Stimulated activated naive CD8-positive, alpha-beta T cell treated with anti-CD3 and anti-CD28 coated beads, Interleukin-15, Interleukin-2, amounts not matched to agents 100 ng/mL and 50 ng/mL, for 24 hours (primary cell): ENCODE data around the gene UPK1B.
"Not testable (repeated sequence)": the region's sequence is repeated elsewhere in the genome, so short reads cannot be mapped to it uniquely, and the experiment has no call there.

Experiments used
- H3K27ac Mint-ChIP-seq: one replicate; pipeline ENCODE4 v1.8.0; 2021; ENCODE audit warnings: mild to moderate bottlenecking, mixed read lengths
- H3K27me3 Mint-ChIP-seq: one replicate; pipeline ENCODE4 v1.8.0; 2021; ENCODE audit warnings: mixed read lengths
- H3K36me3 Mint-ChIP-seq: one replicate; pipeline ENCODE4 v1.8.0; 2021; ENCODE audit warnings: low read depth, mixed read lengths
- H3K4me1 Mint-ChIP-seq: one replicate; pipeline ENCODE4 v1.8.0; 2021; ENCODE audit warnings: low read depth, mixed read lengths
- H3K4me3 Mint-ChIP-seq: one replicate; pipeline ENCODE4 v1.8.0; 2021; ENCODE audit warnings: mild to moderate bottlenecking, mixed read lengths
- H3K9me3 Mint-ChIP-seq: one replicate; pipeline ENCODE4 v1.8.0; 2021; ENCODE audit warnings: mixed read lengths

UPK1B gene

DNA sequence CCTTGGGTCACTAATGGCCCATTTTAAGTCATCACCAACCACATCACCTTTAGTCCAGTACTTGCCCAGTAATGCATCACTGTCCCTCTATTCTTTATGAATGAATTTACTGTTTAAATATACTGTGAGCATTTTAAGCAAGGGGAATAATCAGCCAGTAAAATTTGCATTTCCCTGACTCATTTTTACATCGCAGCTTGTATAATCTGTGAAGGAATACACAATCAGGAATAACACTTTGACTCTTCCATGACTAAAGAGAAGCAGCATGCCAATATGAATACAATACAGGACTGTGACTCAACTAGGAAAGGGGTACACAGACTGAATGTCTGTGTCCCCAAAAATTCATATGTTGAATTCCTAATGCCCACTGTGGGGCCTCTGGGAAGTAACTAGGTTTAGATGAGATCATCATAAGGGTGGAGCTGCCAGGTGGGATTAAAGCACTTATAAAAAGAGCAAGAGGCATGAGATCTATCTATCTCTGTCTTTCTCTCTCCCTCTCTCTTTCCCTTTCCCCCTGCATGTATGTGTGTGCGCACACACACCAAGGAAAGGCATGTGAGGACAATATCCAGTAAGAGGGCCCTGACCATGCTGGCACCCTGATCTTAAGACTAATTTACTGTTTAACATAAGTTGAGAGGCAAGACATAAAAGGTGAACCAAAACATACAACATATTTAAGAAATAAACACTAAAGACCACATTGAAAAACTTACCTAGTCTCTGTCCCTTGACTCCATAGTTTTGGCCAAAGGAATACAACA lies 55.2 kb downstream of the UPK1B start:
- no peaks in the 10 kb centered on the region for H3K9me3 Mint-ChIP-seq
- H3K4me1 Mint-ChIP-seq, result peaks cover 5% of the 10 kb centered on the region
- H3K4me3 Mint-ChIP-seq, result no peak overlapping the region
- H3K36me3 Mint-ChIP-seq, result peaks cover 63% of the 10 kb centered on the region
- H3K27me3 Mint-ChIP-seq, result no peaks in the 10 kb centered on the region
- H3K27ac Mint-ChIP-seq, result no peak overlapping the region

DNA sequence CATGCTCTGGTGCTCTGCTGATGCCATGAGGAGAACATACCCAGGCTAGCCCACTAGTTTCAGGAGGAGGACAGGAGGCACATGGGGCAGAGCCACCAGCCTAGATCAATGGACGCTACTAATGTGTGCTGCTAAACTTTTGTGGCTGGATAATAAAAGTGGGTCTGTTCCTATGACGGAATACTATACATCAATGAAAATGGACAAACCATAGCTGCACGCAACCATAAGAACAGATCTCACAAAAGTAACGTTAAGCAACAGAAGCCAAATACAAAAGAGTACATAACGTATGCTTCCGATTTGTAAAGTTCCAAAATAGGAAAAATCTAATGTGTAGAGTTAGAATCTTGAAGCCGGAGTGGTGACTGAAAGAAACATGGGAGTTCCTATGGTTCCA lies 55.8 kb downstream of the UPK1B start:
- Mint-ChIP-seq H3K27me3 (no peaks in the 10 kb centered on the region), H3K4me1 (peaks cover 5% of the 10 kb centered on the region), H3K9me3 (no peaks in the 10 kb centered on the region), H3K27ac (no peak overlapping the region), H3K4me3 (no peak overlapping the region), H3K36me3 (peaks cover 57% of the 10 kb centered on the region)

DNA sequence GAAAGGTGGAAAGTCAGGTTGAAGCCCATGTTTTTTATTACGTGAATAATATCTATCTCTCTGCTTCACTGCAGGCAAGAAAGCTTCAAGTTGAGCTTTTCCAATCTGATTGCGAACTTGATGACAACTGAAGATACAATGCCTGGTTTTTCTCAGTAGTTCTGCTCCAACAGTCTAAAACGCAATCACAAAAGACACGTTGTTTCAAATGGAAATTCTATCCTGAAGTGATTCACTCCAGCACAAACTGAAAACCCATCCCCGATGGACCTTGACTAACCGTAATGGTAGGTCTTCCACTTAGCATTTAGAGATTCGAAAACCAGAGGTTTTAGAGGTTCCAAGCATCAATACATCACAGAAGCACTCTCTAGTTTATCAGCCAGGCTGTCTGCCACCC lies 56.7 kb downstream of the UPK1B start:
- Mint-ChIP-seq H3K27ac (no peak overlapping the region), H3K9me3 (no peaks in the 10 kb centered on the region), H3K4me1 (peaks cover 12% of the 10 kb centered on the region), H3K27me3 (no peaks in the 10 kb centered on the region), H3K36me3 (peaks cover 61% of the 10 kb centered on the region), H3K4me3 (no peak overlapping the region)

DNA sequence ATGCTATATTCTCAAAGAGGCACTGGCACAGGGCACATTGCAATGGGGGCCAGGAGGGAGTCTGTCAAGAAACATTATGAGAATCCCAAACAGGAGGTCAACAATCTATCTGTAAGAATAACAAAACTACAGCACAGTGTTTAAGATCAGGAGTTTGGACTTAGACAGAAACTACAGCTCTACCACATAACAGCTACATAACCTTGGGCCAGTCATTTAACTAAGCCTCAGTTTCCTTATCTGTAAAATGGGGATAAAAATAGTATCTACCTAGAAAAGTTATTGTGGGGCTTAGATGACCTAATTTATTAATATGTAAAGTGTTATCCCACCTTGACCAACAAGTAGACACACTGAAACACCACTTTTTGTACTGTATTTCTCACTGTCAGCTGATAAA lies 57.3 kb downstream of the UPK1B start:
- Mint-ChIP-seq H3K4me3 (no peak overlapping the region), H3K4me1 (peaks cover 18% of the 10 kb centered on the region), H3K27ac (no peak overlapping the region), H3K36me3 (peaks cover 68% of the 10 kb centered on the region), H3K27me3 (no peaks in the 10 kb centered on the region), H3K9me3 (no peaks in the 10 kb centered on the region)

DNA sequence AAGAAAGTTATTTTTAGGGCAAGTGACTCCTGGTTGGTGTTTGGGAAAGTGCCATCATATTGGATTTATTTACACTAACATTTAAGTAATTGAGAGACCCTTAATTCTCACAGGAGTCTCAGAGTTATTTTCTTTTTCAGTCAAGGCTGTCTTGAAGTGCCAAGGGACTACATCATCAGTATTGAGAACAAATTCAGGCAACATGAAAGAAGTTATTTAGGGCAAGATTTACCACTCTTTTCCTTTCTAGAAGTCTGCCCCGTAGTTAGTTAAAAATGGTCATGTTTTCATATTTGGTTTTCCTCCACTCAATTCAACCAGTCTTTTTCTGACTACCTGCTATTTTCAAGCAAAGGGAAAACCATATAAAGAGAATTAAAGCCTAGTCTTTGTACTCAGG lies 61.2 kb downstream of the UPK1B start:
- Mint-ChIP-seq H3K36me3 (peaks cover 48% of the 10 kb centered on the region), H3K4me3 (peak overlapping the region; percentile 11), H3K4me1 (peaks cover 55% of the 10 kb centered on the region), H3K27ac (peak overlapping the region; percentile 53), H3K9me3 (no peaks in the 10 kb centered on the region), H3K27me3 (no peaks in the 10 kb centered on the region)

DNA sequence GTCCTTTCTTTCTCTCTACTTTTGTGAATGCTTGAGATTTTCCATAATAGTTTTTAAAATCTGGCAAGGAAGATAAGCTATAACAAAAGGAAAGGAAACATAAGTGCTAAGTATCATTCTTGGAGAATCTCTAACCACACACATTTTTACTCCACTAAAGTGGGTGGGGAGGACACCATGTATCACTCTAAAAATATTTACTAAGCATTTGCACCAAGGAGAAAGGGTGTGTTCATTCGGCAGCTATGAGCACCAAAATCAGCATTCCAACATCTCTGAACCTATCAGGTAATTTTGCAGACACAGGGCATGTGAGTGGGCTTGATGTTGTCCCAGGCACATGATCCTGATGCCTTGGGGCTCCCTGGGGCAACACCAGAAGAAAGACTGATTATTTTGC lies 61.8 kb downstream of the UPK1B start:
- H3K27ac Mint-ChIP-seq, result peak overlapping the region; percentile 53
- H3K36me3 Mint-ChIP-seq, result peaks cover 43% of the 10 kb centered on the region
- H3K4me3 Mint-ChIP-seq, result no peak overlapping the region
- H3K27me3 Mint-ChIP-seq, result no peaks in the 10 kb centered on the region
- no peaks in the 10 kb centered on the region for H3K9me3 Mint-ChIP-seq
- peaks cover 60% of the 10 kb centered on the region for H3K4me1 Mint-ChIP-seq

DNA sequence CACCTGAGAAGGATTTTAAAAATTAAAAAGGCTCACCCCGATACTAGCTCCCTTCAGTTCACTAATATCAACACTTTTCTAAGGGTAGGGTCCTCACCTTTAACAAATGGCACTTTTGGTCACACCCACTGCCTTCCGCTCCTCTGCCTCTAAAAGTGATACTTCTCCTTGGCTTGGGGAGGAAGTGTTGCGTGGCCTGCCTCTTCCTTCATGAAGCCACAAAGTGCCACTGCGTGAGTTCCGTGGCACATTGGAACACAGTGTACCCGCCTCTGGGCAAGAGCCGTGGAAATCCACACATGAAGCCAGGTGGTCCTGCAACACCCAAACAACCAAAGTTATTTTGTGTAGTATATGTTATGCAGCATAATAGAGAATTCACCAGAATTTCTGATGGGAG lies 63.4 kb downstream of the UPK1B start:
- H3K27ac Mint-ChIP-seq, result no peak overlapping the region
- no peaks in the 10 kb centered on the region for H3K27me3 Mint-ChIP-seq
- peaks cover 68% of the 10 kb centered on the region for H3K4me1 Mint-ChIP-seq
- H3K4me3 Mint-ChIP-seq, result no peak overlapping the region
- H3K9me3 Mint-ChIP-seq, result no peaks in the 10 kb centered on the region
- H3K36me3 Mint-ChIP-seq, result peaks cover 31% of the 10 kb centered on the region

DNA sequence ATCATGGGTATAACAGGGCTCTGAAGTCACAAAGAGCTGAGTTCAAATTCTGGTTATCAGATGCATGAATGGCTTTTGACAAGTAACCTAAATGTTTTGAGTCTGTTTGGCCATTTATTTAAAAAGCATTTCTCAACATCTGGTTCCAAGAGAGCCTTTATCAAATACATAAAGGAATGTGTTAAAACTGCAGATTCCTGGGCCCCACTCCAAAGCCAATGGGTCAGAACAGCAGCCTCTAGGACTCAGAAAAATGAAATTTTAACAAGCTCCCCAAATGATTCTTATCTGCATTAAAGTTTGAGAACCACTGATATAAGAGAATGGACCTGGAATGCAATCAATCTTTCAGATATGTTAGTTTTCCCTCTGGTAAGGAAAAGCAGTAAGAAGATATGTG lies 63.9 kb downstream of the UPK1B start:
- no peaks in the 10 kb centered on the region for H3K27me3 Mint-ChIP-seq
- no peak overlapping the region for H3K4me3 Mint-ChIP-seq

DNA sequence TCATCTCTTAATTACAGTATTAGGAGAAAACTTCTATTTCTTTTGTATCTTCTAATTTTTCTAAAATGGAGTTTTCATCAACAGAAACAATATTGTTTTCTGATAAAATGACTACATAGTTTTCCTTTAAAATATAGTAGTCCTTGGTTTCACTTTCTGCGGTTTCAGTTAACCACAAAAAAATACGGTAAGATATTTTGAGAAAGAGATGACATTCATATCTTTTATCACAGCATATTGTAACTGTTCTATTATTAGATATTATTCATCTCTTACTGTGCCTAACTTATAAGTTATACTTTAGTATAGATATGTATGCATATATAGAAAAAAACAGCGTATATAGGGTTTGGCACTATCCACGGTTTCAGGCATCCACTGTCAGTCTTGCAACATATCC lies 65.0 kb downstream of the UPK1B start:
- Mint-ChIP-seq H3K9me3 (no peaks in the 10 kb centered on the region), H3K27ac (peak overlapping the region; percentile 78), H3K36me3 (peaks cover 26% of the 10 kb centered on the region), H3K4me1 (peaks cover 63% of the 10 kb centered on the region), H3K4me3 (peak overlapping the region; percentile 82), H3K27me3 (no peaks in the 10 kb centered on the region)

More for the DNA sequence above, 63.9 kb downstream of the UPK1B start:
- Mint-ChIP-seq H3K36me3 (peaks cover 31% of the 10 kb centered on the region), H3K4me1 (peaks cover 63% of the 10 kb centered on the region), H3K9me3 (no peaks in the 10 kb centered on the region), H3K27ac (no peak overlapping the region)

DNA sequence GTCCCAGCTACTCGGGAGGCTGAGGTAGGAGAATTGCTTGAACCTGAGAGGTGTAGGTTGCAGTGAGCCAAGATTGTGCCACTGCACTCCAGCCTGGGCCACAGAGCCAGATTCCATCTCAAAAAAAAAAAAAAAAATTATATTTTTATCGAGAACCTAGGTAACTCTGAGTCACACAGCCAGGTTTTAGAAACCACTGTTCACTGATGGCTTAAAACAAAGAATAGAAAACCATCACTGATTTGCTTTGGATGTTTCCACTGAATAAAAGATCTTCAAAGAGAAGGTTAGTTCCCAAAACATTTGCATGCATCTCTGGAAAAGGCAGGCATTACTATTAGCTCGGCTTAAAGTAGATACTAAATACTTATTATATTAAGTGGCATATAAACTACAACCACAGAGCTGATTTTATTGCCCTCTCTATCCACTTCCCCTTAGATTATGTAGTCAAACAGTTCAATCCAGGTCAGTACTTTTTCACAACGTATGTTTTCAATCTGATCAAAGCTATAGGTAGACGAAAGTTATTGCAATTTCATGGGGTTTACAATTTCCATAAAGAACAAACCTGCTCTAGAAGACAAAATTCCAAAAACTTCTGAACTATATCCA lies 65.9 kb downstream of the UPK1B start:
- peaks cover 63% of the 10 kb centered on the region for H3K4me1 Mint-ChIP-seq
- peaks cover 26% of the 10 kb centered on the region for H3K36me3 Mint-ChIP-seq

DNA sequence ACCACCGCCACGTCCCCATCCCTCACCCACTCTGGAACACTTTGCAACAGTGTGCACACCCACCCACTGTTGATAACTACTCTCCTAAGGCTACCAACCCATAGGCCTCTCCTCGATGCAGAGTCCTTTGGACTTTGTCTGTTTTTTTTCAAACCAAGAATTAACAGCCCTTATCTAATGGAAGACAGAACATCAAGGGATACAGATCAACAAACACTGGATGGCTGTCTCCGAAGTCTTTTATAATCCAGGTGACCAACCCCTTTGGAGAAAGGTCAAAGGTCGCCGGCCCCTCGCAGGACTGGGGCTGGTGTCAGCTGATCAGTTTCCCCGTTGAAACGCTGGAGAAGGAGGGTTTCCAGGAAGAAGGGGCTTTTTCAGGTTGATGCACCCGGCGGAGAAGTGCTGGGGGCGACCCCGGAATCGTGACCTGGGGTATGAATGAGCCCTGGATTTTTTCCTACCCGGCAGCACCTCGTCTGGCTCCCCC lies 66.7 kb downstream of the UPK1B start:
- no peaks in the 10 kb centered on the region for H3K9me3 Mint-ChIP-seq
- no peaks in the 10 kb centered on the region for H3K27me3 Mint-ChIP-seq
- H3K27ac Mint-ChIP-seq, result peak overlapping the region; percentile 87
- H3K4me3 Mint-ChIP-seq, result peak overlapping the region; percentile 82
- peaks cover 18% of the 10 kb centered on the region for H3K36me3 Mint-ChIP-seq
- H3K4me1 Mint-ChIP-seq, result peaks cover 56% of the 10 kb centered on the region

More for the DNA sequence above, 65.9 kb downstream of the UPK1B start:
- H3K9me3 Mint-ChIP-seq, result no peaks in the 10 kb centered on the region
- peak overlapping the region; percentile 82 for H3K4me3 Mint-ChIP-seq
- no peaks in the 10 kb centered on the region for H3K27me3 Mint-ChIP-seq
- H3K27ac Mint-ChIP-seq, result peak overlapping the region; percentile 87

DNA sequence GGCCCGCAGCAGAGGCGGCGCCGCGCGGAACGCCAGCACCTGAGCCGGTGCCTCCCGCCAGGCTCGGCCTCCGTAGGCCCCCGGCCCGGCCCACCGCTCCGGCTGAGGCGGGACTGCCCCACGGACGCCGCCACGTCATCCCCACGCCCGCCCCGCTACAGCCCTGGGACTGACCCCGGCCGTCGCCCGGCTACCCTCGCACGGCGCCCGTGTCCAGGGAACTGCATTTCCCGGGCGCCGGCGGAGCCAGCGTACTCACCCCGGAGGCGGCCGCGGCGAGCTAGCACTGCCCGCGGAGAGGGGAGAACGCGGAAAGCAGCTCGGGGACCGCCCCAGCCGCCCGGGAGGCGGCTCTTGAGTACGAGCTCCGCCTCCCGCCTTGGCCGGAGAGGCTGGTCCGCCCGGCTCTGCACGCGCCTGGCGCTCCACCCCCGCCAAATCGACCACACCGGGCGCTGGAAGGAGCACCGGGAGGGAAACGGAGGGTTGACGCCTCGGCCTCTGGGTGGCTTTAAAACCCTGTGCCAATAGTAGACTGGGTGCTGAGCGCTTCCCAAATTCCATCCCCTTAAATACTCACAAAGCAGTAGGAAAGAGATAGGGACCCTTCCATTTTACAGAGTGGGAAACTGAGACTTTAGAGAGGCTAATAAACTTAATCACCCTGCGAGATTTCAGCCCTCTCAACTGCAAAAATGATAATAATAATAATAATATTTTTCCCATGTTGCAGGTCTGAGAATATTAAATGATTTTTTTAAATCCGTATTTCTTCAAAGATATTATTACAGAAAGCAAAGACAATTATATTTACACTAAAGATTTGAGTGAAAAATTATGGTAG lies 67.4 kb downstream of the UPK1B start, which contains the start of gene B4GALT4:
TSS of gene B4GALT4 (minus strand) at position 288 of the 844 bp plus-strand sequence. CDS start 10,779 bp downstream, outside the sequence.
- Mint-ChIP-seq H3K9me3 (no peaks in the 10 kb centered on the region), H3K36me3 (peaks cover 11% of the 10 kb centered on the region), H3K27ac (peak within 1 kb of the TSS; percentile 87), H3K4me3 (peak within 1 kb of the TSS; percentile 82), H3K27me3 (no peaks in the 10 kb centered on the region), H3K4me1 (peaks cover 49% of the 10 kb centered on the region)

DNA sequence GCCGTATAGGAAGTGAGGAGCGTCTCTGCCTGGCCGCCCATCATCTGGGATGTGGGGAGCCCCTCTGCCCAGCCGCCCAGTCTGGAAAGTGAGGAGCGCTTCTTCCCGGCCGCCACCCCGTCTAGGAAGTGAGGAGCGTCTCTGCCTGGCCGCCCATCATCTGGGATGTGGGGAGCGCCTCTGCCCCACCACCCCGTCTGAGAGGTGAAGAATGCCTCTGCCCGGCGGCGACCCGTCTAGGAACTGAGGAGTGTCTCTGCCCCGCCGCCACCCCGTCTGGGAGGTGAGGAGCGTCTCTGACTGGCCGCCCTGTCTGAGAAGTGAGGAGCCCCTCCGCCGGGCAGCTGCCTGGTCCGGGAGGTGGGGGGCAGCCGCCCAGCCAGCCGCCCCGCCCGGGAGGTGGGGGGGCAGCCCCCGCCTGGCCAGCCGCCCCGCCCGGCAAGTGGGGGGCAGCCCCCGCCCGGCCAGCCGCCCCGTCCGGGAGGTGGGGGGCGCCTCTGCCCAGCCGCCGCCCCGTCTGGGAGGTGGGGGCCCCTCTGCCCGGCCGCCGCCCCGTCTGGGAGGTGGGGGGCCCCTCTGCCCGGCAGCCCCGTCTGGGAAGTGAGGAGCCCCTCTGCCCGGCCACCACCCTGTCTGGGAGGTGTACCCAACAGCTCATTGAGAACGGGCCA lies 69.1 kb downstream of the UPK1B start:
- H3K27ac Mint-ChIP-seq, H3K9me3 Mint-ChIP-seq, H3K4me3 Mint-ChIP-seq, H3K36me3 Mint-ChIP-seq, H3K27me3 Mint-ChIP-seq: not testable (repeated sequence)
- peaks cover 32% of the 10 kb centered on the region for H3K4me1 Mint-ChIP-seq

DNA sequence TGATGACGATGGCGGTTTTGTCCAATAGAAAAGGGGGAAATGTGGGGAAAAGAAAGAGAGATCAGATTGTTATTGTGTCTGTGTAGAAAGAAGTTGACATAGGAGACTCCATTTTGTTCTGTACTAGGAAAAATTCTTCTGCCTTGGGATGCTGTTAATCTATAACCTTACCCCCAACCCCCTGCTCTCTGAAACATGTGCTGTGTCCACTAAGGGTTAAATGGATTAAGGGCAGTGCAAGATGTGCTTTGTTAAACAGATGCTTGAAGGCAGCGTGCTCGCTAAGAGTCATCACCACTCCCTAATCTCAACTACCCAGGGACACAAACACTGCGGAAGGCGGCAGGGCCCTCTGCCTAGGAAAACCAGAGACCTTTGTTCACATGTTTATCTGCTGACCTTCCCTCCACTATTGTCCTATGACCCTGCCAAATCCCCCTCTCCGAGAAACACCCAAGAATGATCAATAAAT lies 69.7 kb downstream of the UPK1B start:
- not testable (repeated sequence) for H3K27ac Mint-ChIP-seq, H3K27me3 Mint-ChIP-seq, H3K4me3 Mint-ChIP-seq, H3K36me3 Mint-ChIP-seq, H3K9me3 Mint-ChIP-seq
- H3K4me1 Mint-ChIP-seq, result peaks cover 27% of the 10 kb centered on the region
